PC-3 (cell line): ENCODE measurements around the gene GHRHR. TPM values are rescaled to one million over a fixed set of nuclear protein-coding genes. Genes with fewer than 3 reads are reported as not detected.

Experiments
- ATAC-seq: fragments of 200-7000 bp; cut with Tn5 transposase; 2 replicates; pipeline ENCODE4 v1.9.1; 2020; ENCODE audit warnings: mild to moderate bottlenecking, moderate library complexity
- BruUV-seq: library from RNA; stranded (reverse); fragments of 400-500 nt; replicated peaks from 2 replicates; lab custom pipeline; 2021; lab: Mats Ljungman, UMichigan
- CTCF ChIA-PET: fragments of 300-600 bp; sonication (Branson Sonifier 250); formaldehyde crosslinking; loops from one replicate; lab custom pipeline; 2022; ENCODE audit warnings: antibody characterized with exemption; lab: Charles Lee
- POLR2A ChIA-PET: fragments of 300-600 bp; sonication (Branson Sonifier 250); formaldehyde crosslinking; loops from one replicate; lab custom pipeline; 2022; ENCODE audit warnings: antibody characterized with exemption; ENCODE audit not compliant: unreplicated experiment; lab: Charles Lee
- DNase-seq: peaks from one replicate; pipeline ENCODE4 v3.0.0-alpha.2; 2015
- H2AFZ ChIP-seq: fragments of 300-600 bp; sonication (generic); 2 replicates; pipeline ENCODE4 v1.6.0; 2016; ENCODE audit warnings: antibody characterized with exemption, low read length
- H3F3A ChIP-seq: fragments of 300-600 bp; sonication (generic); one replicate; pipeline ENCODE4 v1.6.0; 2017; ENCODE audit warnings: antibody characterized with exemption, low read length, control low read depth, mild to moderate bottlenecking; ENCODE audit not compliant: unreplicated experiment
- H3K27ac ChIP-seq: fragments of 300-600 bp; sonication (generic); 2 replicates; pipeline ENCODE4 v1.5.1; 2016; ENCODE audit warnings: mild to moderate bottlenecking, low read length
- H3K27me3 ChIP-seq: fragments of 300-600 bp; sonication (generic); 2 replicates; pipeline ENCODE4 v1.6.1; 2016; ENCODE audit warnings: low read length, mixed read lengths
- H3K36me3 ChIP-seq: fragments of 300-600 bp; sonication (generic); 2 replicates; pipeline ENCODE4 v1.6.1; 2016; ENCODE audit warnings: low read depth, mixed run types, low read length, mixed read lengths
- H3K4me1 ChIP-seq: fragments of 300-600 bp; sonication (generic); 2 replicates; pipeline ENCODE4 v1.5.1; 2016; ENCODE audit warnings: low read length; ENCODE audit not compliant: insufficient read depth
- H3K4me2 ChIP-seq: fragments of 300-600 bp; sonication (generic); 2 replicates; pipeline ENCODE4 v1.6.0; 2016; ENCODE audit warnings: low read length
- H3K4me3 ChIP-seq: fragments of 300-600 bp; sonication (generic); 2 replicates; pipeline ENCODE4 v1.5.1; 2016; ENCODE audit warnings: mild to moderate bottlenecking, low read length, mixed read lengths
- H3K79me2 ChIP-seq: fragments of 300-600 bp; sonication (generic); 2 replicates; pipeline ENCODE4 v1.6.1; 2017; ENCODE audit warnings: low read length, mixed read lengths
- H3K9ac ChIP-seq: fragments of 300-600 bp; sonication (generic); 2 replicates; pipeline ENCODE4 v1.6.0; 2016; ENCODE audit warnings: mild to moderate bottlenecking, low read length
- H3K9me2 ChIP-seq: fragments of 300-600 bp; sonication (generic); replicated peaks from 2 replicates; pipeline ENCODE4 v1.6.1; 2016; ENCODE audit warnings: mixed run types, low read length, mixed read lengths
- H3K9me3 ChIP-seq: fragments of 300-600 bp; sonication (generic); 2 replicates; pipeline ENCODE4 v1.6.1; 2016; ENCODE audit warnings: low read length, mixed read lengths
- H4K20me1 ChIP-seq: fragments of 300-600 bp; sonication (generic); 2 replicates; pipeline ENCODE4 v1.6.1; 2016; ENCODE audit warnings: low read length, mixed read lengths
- EZH2 ChIP-seq: fragments of 300-600 bp; sonication (generic); IDR thresholded peaks from one replicate; pipeline ENCODE4 v1.6.1; 2017; ENCODE audit warnings: antibody characterized with exemption, mild to moderate bottlenecking, low read length; ENCODE audit not compliant: unreplicated experiment
- EZH2phosphoT487 ChIP-seq: fragments of 300-600 bp; sonication (generic); IDR thresholded peaks from 2 replicates; pipeline ENCODE4 v1.6.1; 2018; ENCODE audit warnings: mild to moderate bottlenecking, antibody characterized with exemption, low read length, borderline replicate concordance
- intact Hi-C: fragments of 100-400 bp; cut with micrococcal nuclease; formaldehyde crosslinking; loops from 2 replicates; pipeline ENCODE4 v1.9.0; 2023
- total RNA-seq: library from RNA; depleted of rRNA; stranded (reverse); fragments of >200 nt; gene quantifications from 2 replicates; pipeline ENCODE4 v1.2.3, GENCODE V29; 2014
- TF ChIP-seq, protein P1 (sequence below): fragments of 300-600 bp; sonication (generic); conservative IDR thresholded peaks from 2 replicates; pipeline ENCODE4 v1.5.1; 2017; ENCODE audit warnings: antibody characterized with exemption, low read depth, mild to moderate bottlenecking, low read length

GHRHR gene
- total RNA-seq, 1 experiment from 2014 or later, result not detected

DNA sequence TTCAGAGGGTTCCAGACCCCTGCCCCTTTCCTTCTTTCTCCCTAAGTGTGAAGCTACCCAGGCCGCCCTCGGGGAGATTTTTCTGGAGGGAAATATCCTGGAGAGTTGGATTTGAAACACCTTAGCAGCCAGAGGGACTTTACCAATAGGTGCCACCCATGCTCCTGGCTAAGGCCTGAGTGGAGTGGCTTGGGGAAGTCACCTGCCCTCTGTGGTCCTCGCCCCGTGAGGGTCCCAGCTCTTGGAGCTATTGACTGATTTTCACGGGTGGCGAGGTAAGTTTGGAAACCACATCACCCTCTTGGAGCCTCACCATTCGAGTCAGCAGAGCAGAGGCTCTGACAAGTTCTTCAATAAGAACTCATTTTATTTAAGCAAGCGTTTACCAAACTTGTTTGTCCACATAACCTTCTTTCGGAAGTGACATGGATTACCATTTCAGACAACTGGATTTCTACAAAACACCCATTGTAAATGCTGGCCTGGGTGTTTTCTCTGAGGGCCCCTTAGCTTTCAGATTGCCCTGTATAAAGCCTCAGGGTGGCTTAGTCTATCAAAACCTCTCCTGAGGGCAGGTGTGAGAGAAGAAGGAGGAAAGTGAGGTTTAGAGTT is 31.7 kb upstream of the GHRHR start:
- BruUV-seq, result no TSS peak

DNA sequence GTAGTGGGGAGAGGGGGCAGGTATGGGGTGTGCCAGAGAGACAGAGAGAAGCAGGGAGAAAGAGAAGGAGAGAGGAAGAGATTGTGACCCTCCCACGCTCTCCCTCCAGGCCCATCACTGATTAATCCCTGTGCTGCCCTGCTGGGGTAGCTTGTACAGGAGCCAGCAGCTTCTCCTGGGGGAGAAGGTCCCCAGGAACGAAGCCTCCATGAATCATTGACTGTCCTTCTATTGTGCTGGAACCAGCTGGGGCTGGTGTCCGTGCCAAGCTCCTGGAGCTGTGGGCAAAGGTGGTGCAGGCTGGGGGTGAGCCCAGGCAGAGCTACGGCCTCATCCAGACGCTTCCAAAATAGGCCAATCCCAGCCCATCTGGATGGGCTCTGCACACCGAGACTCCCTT is 31.2 kb upstream of the GHRHR start:
- no peak for DNase-seq
- Histone ChIP-seq H3K9me2 (no peaks in the 10 kb centered on the region), H3K4me1 (0 out of 2 replicates have a peak, but pooled peaks cover 3% of the 10 kb centered on the region), H3K9me3 (no peaks in the 10 kb centered on the region), H4K20me1 (no peaks in the 10 kb centered on the region), H3K4me3 (no peak overlapping the region), H3K36me3 (no peaks in the 10 kb centered on the region), H3K79me2 (no peaks in the 10 kb centered on the region), H3K27me3 (no peaks in the 10 kb centered on the region), H2AFZ (no peak overlapping the region), H3K9ac (no peak overlapping the region), H3F3A (no peaks in the 10 kb centered on the region), H3K4me2 (no peak overlapping the region), H3K27ac (no peak overlapping the region)
- no peak for ATAC-seq
- CTCF ChIA-PET, result no interaction called here
- intact Hi-C loops, result no loop called here
- no TSS peak for BruUV-seq
- TF ChIP-seq, protein P1, sequence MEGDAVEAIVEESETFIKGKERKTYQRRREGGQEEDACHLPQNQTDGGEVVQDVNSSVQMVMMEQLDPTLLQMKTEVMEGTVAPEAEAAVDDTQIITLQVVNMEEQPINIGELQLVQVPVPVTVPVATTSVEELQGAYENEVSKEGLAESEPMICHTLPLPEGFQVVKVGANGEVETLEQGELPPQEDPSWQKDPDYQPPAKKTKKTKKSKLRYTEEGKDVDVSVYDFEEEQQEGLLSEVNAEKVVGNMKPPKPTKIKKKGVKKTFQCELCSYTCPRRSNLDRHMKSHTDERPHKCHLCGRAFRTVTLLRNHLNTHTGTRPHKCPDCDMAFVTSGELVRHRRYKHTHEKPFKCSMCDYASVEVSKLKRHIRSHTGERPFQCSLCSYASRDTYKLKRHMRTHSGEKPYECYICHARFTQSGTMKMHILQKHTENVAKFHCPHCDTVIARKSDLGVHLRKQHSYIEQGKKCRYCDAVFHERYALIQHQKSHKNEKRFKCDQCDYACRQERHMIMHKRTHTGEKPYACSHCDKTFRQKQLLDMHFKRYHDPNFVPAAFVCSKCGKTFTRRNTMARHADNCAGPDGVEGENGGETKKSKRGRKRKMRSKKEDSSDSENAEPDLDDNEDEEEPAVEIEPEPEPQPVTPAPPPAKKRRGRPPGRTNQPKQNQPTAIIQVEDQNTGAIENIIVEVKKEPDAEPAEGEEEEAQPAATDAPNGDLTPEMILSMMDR, result no peak
- no peak for TF ChIP-seq EZH2phosphoT487
- TF ChIP-seq EZH2, result no peak
- POLR2A ChIA-PET, result no interaction called here

More for the DNA sequence above, 31.7 kb upstream of the GHRHR start:
- no peaks in the 10 kb centered on the region for H3K9me3 ChIP-seq
- no peak overlapping the region for H3K4me3 ChIP-seq
- POLR2A ChIA-PET, result no interaction called here
- no peak overlapping the region for H3K27ac ChIP-seq
- no peaks in the 10 kb centered on the region for H4K20me1 ChIP-seq
- no peak overlapping the region for H2AFZ ChIP-seq
- no peaks in the 10 kb centered on the region for H3F3A ChIP-seq
- TF ChIP-seq, protein P1, result no peak
- H3K36me3 ChIP-seq, result no peaks in the 10 kb centered on the region
- ATAC-seq (no peak), DNase-seq (no peak)
- CTCF ChIA-PET, result no interaction called here
- H3K4me1 ChIP-seq, result no peaks in the 10 kb centered on the region
- no peaks in the 10 kb centered on the region for H3K27me3 ChIP-seq
- no peak overlapping the region for H3K4me2 ChIP-seq
- no peaks in the 10 kb centered on the region for H3K9me2 ChIP-seq
- H3K79me2 ChIP-seq, result no peaks in the 10 kb centered on the region
- intact Hi-C loops, result no loop called here
- no peak overlapping the region for H3K9ac ChIP-seq

DNA sequence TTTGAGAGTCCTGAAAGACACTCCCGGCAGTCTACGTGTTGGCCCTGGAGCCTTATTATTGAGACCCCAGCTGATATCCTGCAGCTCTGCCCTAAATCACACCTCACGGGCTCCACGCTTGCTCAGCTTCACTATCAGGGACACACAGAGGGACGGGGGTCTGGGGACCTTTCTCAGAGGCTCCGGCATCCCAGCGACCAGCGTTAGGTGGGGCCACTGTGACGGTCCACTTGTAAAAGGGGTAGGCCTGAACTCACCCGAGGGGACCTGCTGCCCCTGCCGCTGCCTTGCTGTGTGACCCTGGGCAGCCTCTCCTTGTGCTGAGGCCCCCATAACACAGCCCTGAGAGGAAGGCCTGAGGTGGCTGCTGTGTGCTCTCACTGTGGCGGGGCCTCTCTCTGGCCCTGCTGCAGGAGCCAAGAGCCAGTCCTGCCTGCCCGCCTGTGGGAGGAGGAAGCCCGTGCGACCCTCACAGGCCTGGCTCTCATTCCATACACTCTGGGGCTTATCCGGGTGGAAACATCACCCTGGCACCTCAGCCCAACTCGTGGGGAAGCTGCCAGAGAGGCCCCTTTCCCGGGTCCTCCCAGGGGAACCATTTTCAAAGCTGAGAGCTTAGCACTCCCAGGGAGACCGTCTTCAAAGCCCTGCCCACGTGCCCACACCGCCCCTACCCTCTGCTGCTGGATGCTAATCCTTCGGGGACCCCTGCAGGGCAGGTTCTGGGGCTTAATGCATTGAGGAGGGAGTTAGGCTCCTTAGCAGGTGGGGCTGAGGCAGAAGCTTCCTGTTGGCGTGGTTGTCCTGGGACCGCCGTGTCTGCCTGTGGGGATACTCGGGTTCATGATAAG is 30.4 kb upstream of the GHRHR start:
- TF ChIP-seq EZH2 (no peak), EZH2phosphoT487 (no peak)
- TF ChIP-seq, protein P1, result no peak
- H3K36me3 ChIP-seq, result no peaks in the 10 kb centered on the region
- H3K4me2 ChIP-seq, result no peak overlapping the region
- no peak for ATAC-seq
- no peak overlapping the region for H3K4me3 ChIP-seq
- no peak overlapping the region for H3K9ac ChIP-seq
- H3K9me3 ChIP-seq, result no peaks in the 10 kb centered on the region
- H2AFZ ChIP-seq, result no peak overlapping the region
- H3K79me2 ChIP-seq, result no peaks in the 10 kb centered on the region
- no peaks in the 10 kb centered on the region for H3F3A ChIP-seq
- H4K20me1 ChIP-seq, result no peaks in the 10 kb centered on the region
- H3K27ac ChIP-seq, result no peak overlapping the region
- BruUV-seq, result no TSS peak
- no peaks in the 10 kb centered on the region for H3K9me2 ChIP-seq
- intact Hi-C loops, result no loop called here
- no peak for DNase-seq
- 0 out of 2 replicates have a peak, but pooled peaks cover 5% of the 10 kb centered on the region for H3K4me1 ChIP-seq
- H3K27me3 ChIP-seq, result no peaks in the 10 kb centered on the region
- ChIA-PET CTCF (no interaction called here), POLR2A (no interaction called here)
